Stomach (tissue), 4 donors: Measurements from ENCODE around the gene LCN2.

ENCODE experiments used
- CTCF ChIP-seq, 7 experiments: fragments of 450-650 bp in 4 of 7; fragments of 200-600 bp in 3 of 7; sonication (generic) in 3 of 7; IDR thresholded peaks; one replicate each; pipeline ENCODE4 v1.5.1; 2016 to 2019; ENCODE audit warnings: antibody characterized with exemption in 7 of 7, control low read depth in 2 of 7, mild to moderate bottlenecking in 1 of 7
- POLR2A ChIP-seq, 4 donors: fragments of 450-650 bp; IDR thresholded peaks; one replicate each; pipeline ENCODE4 v1.6.1; 2016; ENCODE audit warnings: antibody characterized with exemption in 4 of 4, control low read depth in 2 of 4, mild to moderate bottlenecking in 1 of 4, moderate library complexity in 1 of 4

DNA sequence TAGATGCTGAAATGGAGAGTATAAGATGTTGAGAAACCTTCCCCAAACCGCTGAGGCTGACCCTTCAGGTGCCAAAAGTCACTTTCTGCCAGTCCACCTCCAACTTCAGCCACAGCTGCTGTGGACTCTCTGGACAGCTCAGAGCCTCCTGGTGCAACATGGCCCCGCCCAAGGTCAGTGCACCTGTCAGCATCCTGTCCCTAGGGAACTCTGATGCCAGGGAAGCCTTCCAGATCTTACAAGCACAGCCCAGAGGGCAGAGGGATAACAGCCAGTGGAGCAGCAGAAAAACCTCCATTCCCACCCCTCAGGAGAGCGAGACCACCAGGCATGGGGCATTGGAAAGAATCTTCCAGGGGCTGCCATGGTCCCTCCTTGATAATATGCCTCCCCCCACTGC is 11.3 kb upstream of the LCN2 start:
- no peak for TF ChIP-seq CTCF (IDR thresholded peaks at IDR 0.05)
- no peak for TF ChIP-seq POLR2A (IDR thresholded peaks at IDR 0.05)
